ENCODE results near the gene BRD1.
"Not testable (repeated sequence)": the region's sequence is repeated elsewhere in the genome, so short reads cannot be mapped to it uniquely, and the experiment has no call there.

The BRD1 gene

DNA sequence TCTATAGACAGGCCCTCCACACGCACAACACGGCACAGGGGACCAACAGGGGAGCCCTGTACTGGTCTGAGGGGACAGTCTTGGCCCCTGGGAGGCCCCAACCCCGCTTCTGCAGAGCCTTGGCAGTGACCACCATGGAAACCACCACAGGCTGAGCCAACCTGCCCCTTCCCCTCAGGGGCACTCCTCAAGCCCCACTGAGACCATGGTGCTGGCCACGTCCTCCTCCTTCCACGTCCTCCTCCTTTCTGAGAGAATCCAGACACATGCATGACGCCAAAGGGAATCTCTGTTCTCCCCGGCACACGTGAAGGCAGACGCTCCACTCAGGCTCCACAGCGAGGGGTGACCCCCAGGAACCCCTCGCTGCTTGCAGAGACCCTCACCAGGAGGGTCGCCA, 2.7 kb downstream of the BRD1 start:
- DNase-seq (ENCODE audit: low read depth in 2 of 2): no peak
- H3K4me3 ChIP-seq (replicated peaks in 1 of 2; ENCODE audit: low read depth in 2 of 2, low read length in 2 of 2): peak overlapping the region; percentile 2 to 73
- TF ChIP-seq, protein P1, sequence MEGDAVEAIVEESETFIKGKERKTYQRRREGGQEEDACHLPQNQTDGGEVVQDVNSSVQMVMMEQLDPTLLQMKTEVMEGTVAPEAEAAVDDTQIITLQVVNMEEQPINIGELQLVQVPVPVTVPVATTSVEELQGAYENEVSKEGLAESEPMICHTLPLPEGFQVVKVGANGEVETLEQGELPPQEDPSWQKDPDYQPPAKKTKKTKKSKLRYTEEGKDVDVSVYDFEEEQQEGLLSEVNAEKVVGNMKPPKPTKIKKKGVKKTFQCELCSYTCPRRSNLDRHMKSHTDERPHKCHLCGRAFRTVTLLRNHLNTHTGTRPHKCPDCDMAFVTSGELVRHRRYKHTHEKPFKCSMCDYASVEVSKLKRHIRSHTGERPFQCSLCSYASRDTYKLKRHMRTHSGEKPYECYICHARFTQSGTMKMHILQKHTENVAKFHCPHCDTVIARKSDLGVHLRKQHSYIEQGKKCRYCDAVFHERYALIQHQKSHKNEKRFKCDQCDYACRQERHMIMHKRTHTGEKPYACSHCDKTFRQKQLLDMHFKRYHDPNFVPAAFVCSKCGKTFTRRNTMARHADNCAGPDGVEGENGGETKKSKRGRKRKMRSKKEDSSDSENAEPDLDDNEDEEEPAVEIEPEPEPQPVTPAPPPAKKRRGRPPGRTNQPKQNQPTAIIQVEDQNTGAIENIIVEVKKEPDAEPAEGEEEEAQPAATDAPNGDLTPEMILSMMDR (IDR thresholded peaks at IDR 0.05; ENCODE audit: low read depth, low read length): no peak

DNA sequence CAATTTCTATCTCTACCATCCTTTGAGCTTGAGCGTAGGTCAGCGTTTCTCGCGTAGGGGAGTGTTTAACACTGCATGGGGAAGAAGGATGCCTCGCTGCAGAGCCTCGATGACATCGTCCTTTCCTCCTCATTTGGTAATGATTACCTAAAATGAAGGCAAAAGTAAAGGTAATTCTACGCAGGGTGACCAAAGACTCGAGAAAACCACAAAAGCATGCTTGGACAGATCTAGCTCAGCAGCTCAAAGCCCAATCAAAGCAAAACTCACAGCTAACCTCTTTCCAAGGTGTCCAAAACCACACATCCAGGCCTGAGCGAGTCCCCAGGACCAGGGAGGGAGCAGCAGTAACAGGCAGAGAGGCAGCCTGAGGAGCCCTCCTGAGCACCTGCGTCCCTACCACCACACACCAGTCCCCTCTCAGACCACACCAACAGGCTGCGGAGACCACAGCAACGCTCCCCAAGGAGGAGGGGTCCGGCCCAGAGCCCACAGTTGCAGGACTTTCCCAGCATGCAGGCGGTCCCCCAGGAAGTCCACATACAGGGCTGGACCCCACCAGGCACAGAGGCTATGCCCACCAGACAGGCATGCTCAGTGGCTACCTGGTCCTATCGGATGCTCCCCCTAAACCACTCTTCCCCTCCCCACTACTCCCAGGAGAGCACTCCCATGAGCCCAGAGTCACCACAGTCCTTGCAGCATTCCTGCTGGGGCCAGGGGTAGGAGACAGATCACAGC, 3.3 kb downstream of the BRD1 start:
- DNase-seq (ENCODE audit: low read depth in 2 of 2): no peak
- TF ChIP-seq, protein P1 (IDR thresholded peaks at IDR 0.05; ENCODE audit: low read depth, low read length): no peak
- H3K4me3 ChIP-seq (replicated peaks in 1 of 2; ENCODE audit: low read depth in 2 of 2, low read length in 2 of 2): peak overlapping the region in 1 of 2 donors; percentile 2

DNA sequence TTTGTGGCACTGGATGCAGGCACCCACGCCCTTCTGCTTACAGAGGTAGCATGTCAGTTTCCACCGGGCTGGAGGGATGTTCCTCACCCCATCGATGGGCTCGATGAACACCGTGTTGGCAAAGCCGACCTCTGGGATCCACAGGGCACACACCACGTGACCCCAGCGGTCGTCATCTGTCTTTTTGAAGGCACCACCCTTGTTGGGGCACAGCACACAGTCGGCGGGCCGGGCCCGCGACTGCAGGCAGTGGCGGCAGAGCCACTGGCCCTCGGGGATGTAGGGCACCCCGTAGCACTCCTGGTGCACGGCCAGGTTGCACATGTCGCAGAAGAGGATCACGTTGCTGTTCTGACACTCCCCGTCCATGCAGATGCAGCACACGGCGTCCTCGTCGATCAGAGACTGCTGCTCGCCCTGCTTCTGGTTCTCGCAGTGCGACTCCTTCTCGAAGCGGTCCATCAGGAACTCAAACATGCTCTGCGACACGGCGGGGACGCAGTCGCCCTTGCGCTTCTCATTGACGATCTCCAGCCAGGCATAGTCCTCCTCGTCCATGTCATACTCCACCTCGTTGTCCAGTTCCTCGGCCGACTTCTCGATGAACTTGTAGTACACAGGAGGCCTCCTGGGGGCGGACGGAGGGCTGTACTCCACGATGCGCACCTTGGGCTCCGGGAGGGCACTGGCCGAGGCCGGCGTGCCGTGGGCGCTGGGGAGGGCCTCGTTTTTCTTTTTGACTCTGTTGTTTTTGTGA, 4.2 kb downstream of the BRD1 start:
- no peak overlapping the region for H3K4me3 ChIP-seq (replicated peaks in 1 of 2; ENCODE audit: low read depth in 2 of 2, low read length in 2 of 2)
- TF ChIP-seq, protein P1 (IDR thresholded peaks at IDR 0.05; ENCODE audit: low read depth, low read length): no peak
- DNase-seq (ENCODE audit: low read depth in 2 of 2): no peak

DNA sequence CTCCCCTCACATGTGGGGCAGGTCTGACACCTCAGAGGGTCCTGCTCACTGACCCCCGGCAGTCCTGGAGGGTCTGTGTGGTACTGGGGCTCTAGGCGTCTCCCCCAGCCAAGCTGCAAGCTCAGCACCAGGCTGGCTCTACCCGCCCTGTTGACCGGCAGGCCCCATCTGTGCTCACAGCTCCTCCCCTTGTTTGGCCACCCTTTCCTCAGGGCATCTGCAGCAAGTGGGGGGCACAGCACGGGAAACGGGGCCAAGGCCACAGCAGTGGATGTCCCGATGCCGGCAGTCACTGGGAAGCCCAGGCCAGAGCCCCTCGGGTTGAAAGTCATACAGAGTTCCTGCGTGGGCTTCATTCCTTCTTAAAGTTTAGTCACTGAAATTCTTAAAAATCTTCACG, 5.9 kb downstream of the BRD1 start:
- not testable (repeated sequence) for H3K4me3 ChIP-seq (replicated peaks in 1 of 2; ENCODE audit: low read depth in 2 of 2, low read length in 2 of 2); DNase-seq (ENCODE audit: low read depth in 2 of 2)

DNA sequence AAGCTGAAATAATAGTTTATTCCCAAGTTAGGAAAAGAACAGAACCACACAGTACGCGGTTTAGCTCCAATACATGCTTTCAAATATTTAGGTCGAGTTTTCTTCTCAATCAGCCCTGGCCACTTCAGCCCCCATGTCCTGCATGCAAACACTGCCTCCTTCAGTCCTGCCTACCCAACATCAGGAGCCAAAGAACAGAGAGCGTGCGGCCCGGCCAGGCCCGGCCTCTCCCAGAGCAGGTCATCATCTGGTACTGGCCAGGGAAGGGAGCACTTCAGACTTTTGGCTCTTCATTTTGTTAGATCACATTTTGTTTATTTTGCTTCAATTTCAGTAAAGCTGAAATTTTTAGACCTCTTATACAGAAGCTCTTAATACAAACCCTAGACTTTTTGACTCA, 6.7 kb downstream of the BRD1 start:
- TF ChIP-seq, protein P1 (IDR thresholded peaks at IDR 0.05; ENCODE audit: low read depth, low read length): no peak
- no peak overlapping the region for H3K4me3 ChIP-seq (replicated peaks in 1 of 2; ENCODE audit: low read depth in 2 of 2, low read length in 2 of 2)
- DNase-seq (ENCODE audit: low read depth in 2 of 2): no peak

DNA sequence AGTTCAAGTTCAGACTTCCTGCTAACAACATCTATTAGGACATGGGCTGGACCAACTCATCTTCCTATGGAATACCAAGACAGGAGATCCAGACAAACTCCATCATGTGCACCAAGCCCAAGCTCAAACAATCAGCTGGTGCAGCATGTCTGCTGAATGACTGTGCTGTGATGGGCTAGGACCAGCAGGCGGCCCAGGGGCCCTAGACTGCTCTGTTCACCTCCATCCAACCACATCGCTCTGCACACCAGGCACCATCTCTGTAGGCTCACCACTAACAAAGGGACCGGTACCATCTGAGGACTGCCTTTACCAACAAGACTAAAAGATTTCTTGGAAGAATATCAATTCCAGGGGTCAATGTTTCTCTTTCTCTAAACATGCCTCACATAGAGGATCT, 10.3 kb downstream of the BRD1 start:
- DNase-seq (ENCODE audit: low read depth in 2 of 2): no peak
- TF ChIP-seq, protein P1 (IDR thresholded peaks at IDR 0.05; ENCODE audit: low read depth, low read length): no peak
- H3K4me3 ChIP-seq (replicated peaks in 1 of 2; ENCODE audit: low read depth in 2 of 2, low read length in 2 of 2): no peak overlapping the region

DNA sequence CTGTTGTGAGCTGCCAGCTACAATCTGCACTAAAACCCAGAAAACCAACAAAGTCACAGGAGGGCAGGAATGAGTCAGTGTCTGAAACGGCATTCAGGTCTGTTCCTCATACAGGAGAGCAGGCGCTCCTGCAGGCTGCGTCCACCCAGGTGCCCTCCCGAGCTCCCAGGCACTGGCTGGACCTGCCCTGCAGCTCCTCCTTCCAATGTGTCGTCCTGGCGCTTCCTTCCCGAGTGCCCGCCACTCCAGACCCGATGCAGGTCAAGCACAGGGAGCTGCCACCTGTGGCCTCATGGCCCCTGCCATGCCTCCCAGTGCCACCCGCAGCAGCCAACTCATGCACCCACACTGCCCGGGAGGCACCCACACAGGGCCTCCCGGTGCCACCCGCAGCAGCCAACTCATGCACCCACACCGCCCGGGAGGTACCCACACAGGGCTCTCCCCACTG, 12.0 kb downstream of the BRD1 start:
- H3K4me3 ChIP-seq (replicated peaks in 1 of 2; ENCODE audit: low read depth in 2 of 2, low read length in 2 of 2): no peak overlapping the region
- DNase-seq (ENCODE audit: low read depth in 2 of 2): no peak
- TF ChIP-seq, protein P1 (IDR thresholded peaks at IDR 0.05; ENCODE audit: low read depth, low read length): no peak
